ENCODE results near the gene PDP2. TPM values are rescaled to one million over a fixed set of nuclear protein-coding genes. Genes with fewer than 3 reads are reported as not detected.
A peak's percentile ranks its signal among the peaks of the same experiment; 100 is the strongest.
"Not testable (repeated sequence)": the region's sequence is repeated elsewhere in the genome, so short reads cannot be mapped to it uniquely, and the experiment has no call there.

PDP2 gene
- total RNA-seq, 4 donors from 2014 or later, result 2.2 to 5.2 (median 4.1) TPM

DNA sequence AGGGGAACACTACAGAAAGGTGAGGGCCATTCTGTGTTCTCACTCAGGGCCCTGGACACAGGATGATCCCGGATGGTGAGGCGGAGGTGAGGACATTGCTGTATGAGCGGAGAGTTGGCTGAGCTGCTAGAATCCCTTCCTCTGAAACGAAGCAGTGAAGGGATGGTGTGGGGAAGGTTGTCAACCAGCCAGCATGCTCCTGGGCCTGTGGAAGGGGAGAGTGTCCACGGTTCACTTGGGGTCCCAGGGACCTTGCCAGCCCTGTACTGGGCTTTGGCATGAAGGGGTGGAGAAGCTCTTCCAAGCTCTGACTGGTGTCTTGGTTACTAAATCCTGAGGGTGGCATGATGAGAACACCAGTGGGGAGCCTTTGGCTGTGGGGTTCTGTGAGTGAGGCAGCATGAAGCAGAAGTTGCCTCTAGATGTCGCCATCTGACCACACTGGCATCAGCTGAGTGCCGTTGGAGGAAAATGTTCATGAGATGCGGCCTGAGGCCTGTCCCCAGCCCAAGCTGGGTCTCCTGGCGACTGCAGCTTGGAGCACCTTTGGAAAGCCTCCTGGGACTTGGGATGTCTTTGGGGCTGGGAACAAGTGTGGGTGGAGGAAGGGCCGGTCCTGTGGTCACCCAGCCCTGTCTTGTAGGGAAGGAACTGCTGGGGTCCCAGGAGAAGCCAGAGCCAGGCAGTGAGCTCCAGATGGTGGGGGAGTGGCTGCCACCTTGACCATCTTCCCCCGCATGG lies 14.8 kb downstream of the PDP2 start:
- H3K27ac ChIP-seq, result peak overlapping the region; percentile 71 to 98 (median 96)
- no peak overlapping the region for H3K4me3 ChIP-seq
- ATAC-seq (peak; percentile 51 to 53), DNase-seq (peak; percentile 66 to 81)
- no peaks in the 10 kb centered on the region for H3K36me3 ChIP-seq
- in situ Hi-C loops (cut with MboI; ENCODE audit: low sequenced_read_pairs in 4 of 4), result no loop called here
- no peaks in the 10 kb centered on the region for H3K27me3 ChIP-seq
- H3K4me1 ChIP-seq, result peaks cover 21 to 25% of the 10 kb centered on the region in 2 donors
- TF ChIP-seq, protein P1, sequence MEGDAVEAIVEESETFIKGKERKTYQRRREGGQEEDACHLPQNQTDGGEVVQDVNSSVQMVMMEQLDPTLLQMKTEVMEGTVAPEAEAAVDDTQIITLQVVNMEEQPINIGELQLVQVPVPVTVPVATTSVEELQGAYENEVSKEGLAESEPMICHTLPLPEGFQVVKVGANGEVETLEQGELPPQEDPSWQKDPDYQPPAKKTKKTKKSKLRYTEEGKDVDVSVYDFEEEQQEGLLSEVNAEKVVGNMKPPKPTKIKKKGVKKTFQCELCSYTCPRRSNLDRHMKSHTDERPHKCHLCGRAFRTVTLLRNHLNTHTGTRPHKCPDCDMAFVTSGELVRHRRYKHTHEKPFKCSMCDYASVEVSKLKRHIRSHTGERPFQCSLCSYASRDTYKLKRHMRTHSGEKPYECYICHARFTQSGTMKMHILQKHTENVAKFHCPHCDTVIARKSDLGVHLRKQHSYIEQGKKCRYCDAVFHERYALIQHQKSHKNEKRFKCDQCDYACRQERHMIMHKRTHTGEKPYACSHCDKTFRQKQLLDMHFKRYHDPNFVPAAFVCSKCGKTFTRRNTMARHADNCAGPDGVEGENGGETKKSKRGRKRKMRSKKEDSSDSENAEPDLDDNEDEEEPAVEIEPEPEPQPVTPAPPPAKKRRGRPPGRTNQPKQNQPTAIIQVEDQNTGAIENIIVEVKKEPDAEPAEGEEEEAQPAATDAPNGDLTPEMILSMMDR (IDR thresholded peaks at IDR 0.05 in 4 of 5, conservative IDR thresholded peaks at IDR 0.05 in 1 of 5), result peak; percentile 80 to 94 (median 88)
- TF ChIP-seq POLR2A (IDR thresholded peaks at IDR 0.05), result no peak
- no peaks in the 10 kb centered on the region for H3K9me3 ChIP-seq
- intact Hi-C loops (cut with DNase I; ENCODE audit: low total_unique reads), result loop anchor here (1.0 to 2.0 kb wide), 2 partner anchors 33 to 260 kb away; no protein-coding TSS in a partner anchor

- in situ Hi-C loops (cut with MboI; ENCODE audit: low sequenced_read_pairs in 4 of 4), result no loop called here
- no peak overlapping the region for H3K4me3 ChIP-seq
- peak overlapping the region; percentile 71 to 98 (median 96) for H3K27ac ChIP-seq
- intact Hi-C loops (cut with DNase I; ENCODE audit: low total_unique reads), result loop anchor here (1.0 to 2.0 kb wide), 2 partner anchors 33 to 259 kb away; no protein-coding TSS in a partner anchor
- H3K36me3 ChIP-seq, result no peaks in the 10 kb centered on the region
- TF ChIP-seq, protein P1 (IDR thresholded peaks at IDR 0.05 in 4 of 5, conservative IDR thresholded peaks at IDR 0.05 in 1 of 5), result no peak
- TF ChIP-seq POLR2A (IDR thresholded peaks at IDR 0.05), result no peak
- no peaks in the 10 kb centered on the region for H3K27me3 ChIP-seq
- no peaks in the 10 kb centered on the region for H3K9me3 ChIP-seq
- peaks cover 26 to 30% of the 10 kb centered on the region in 2 donors for H3K4me1 ChIP-seq
- DNase-seq (no peak), ATAC-seq (no peak)
These were observed 15.3 kb downstream of the PDP2 start for GRCh38 chr16:66895689-66895979.

DNA sequence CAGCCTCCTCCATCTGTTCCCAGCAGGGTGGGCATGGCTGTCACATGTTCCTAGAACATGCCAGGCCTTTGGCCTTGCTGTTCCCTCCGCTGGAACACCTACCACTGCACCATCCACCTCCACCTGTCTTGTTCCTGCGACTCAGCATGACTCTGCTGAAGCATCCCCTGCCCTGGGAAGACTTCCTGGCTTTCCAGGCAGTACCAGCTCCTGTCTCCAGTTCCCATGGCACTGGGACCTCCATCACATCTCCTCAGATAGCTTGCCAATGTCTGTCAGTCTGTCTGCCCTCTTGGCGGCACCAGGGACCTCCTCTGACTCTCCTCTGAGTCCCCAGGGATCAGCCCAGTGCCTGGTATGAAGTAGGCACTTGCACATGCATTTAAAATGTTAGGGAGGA lies 15.7 kb downstream of the PDP2 start:
- H3K27me3 ChIP-seq, result no peaks in the 10 kb centered on the region
- no peak for ATAC-seq
- peaks cover 28 to 32% of the 10 kb centered on the region in 2 donors for H3K4me1 ChIP-seq
- no peak overlapping the region for H3K4me3 ChIP-seq
- no peak for TF ChIP-seq POLR2A (IDR thresholded peaks at IDR 0.05)
- TF ChIP-seq, protein P1 (IDR thresholded peaks at IDR 0.05 in 4 of 5, conservative IDR thresholded peaks at IDR 0.05 in 1 of 5), result no peak
- peak overlapping the region; percentile 71 to 98 (median 96) for H3K27ac ChIP-seq
- intact Hi-C loops (cut with DNase I; ENCODE audit: low total_unique reads) (loop anchor here (1.0 to 2.0 kb wide), 2 partner anchors 32 to 259 kb away; no protein-coding TSS in a partner anchor), in situ Hi-C loops (cut with MboI; ENCODE audit: low sequenced_read_pairs in 4 of 4) (no loop called here)
- no peak for DNase-seq
- no peaks in the 10 kb centered on the region for H3K9me3 ChIP-seq
- H3K36me3 ChIP-seq, result no peaks in the 10 kb centered on the region

- H3K4me3 ChIP-seq; intact Hi-C loops (cut with DNase I; ENCODE audit: low total_unique reads); ATAC-seq; H3K27me3 ChIP-seq; H3K9me3 ChIP-seq; H3K36me3 ChIP-seq; in situ Hi-C loops (cut with MboI; ENCODE audit: low sequenced_read_pairs in 4 of 4); DNase-seq: not testable (repeated sequence)
- peaks cover 33 to 38% of the 10 kb centered on the region in 2 donors for H3K4me1 ChIP-seq
- peak overlapping the region; percentile 85 to 98 (median 96) for H3K27ac ChIP-seq
These were observed 16.4 kb downstream of the PDP2 start for GRCh38 chr16:66896682-66897081.

DNA sequence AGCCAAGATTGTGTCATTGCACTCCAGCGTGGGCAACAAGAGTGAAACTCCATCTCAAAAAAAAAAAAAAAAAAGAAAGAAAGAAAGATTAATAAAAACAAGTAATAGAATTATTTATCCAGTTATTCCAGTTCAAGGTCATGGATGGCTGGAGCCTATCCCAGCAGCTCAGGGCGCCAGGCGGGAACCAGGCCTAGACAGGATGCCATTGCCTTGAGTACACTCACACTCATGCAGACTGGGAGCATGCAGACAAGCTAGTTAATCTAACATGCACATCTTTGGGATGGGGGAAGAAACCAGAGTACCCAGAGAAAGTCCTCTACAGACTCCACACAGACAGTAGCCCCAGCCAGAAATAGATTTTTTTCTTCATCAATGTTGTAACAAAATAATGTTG lies 17.9 kb downstream of the PDP2 start:
- in situ Hi-C loops (cut with MboI; ENCODE audit: low sequenced_read_pairs in 4 of 4) (no loop called here), intact Hi-C loops (cut with DNase I; ENCODE audit: low total_unique reads) (no loop called here)
- TF ChIP-seq, protein P1 (IDR thresholded peaks at IDR 0.05 in 4 of 5, conservative IDR thresholded peaks at IDR 0.05 in 1 of 5), result no peak
- TF ChIP-seq POLR2A (IDR thresholded peaks at IDR 0.05), result no peak
- H3K4me3 ChIP-seq, result no peak overlapping the region
- DNase-seq (peak; percentile 58 to 72), ATAC-seq (peak in 1 of 2 donors; percentile 20)
- peaks cover 45 to 52% of the 10 kb centered on the region in 2 donors for H3K4me1 ChIP-seq
- H3K9me3 ChIP-seq, result no peaks in the 10 kb centered on the region
- no peaks in the 10 kb centered on the region for H3K27me3 ChIP-seq
- H3K27ac ChIP-seq, result peak overlapping the region; percentile 85 to 98 (median 96)
- no peaks in the 10 kb centered on the region for H3K36me3 ChIP-seq
